Suprapubic skin (tissue), 3 donors: ENCODE measurements around the gene CHEK2.
"Not testable (repeated sequence)": the region's sequence is repeated elsewhere in the genome, so short reads cannot be mapped to it uniquely, and the experiment has no call there.

ENCODE experiments used
- CTCF ChIP-seq, 2 donors: fragments of 200-600 bp in 1 of 2; fragments of 450-650 bp in 1 of 2; sonication (generic) in 1 of 2; IDR thresholded peaks; one replicate each; pipeline ENCODE4 v1.5.1; 2016 to 2019; ENCODE audit warnings: antibody characterized with exemption in 2 of 2, mild to moderate bottlenecking in 1 of 2, moderate library complexity in 1 of 2
- POLR2AphosphoS5 ChIP-seq, 3 donors: sonication (generic); formaldehyde crosslinking; IDR thresholded peaks; one replicate each; pipeline ENCODE4 v1.6.1; 2017; ENCODE audit warnings: antibody characterized with exemption in 3 of 3

- TF ChIP-seq CTCF, POLR2AphosphoS5 (IDR thresholded peaks at IDR 0.05): not testable (repeated sequence)
These were observed 61.9 kb downstream of the CHEK2 start, which contains the start of gene TTC28 for GRCh38 chr22:28679611-28680287.
